ENCODE measurements around the gene IQSEC3. TPM values are rescaled to one million over a fixed set of nuclear protein-coding genes. Genes with fewer than 3 reads are reported as not detected.
"Not testable (repeated sequence)": the region's sequence is repeated elsewhere in the genome, so short reads cannot be mapped to it uniquely, and the experiment has no call there.

Gene IQSEC3
- not detected in 2 replicates for total RNA-seq (2014; rRNA removed; shearing (Covaris generic))
- polyA plus RNA-seq (2014; cell fraction: nucleus; rRNA removed): not detected in 2 replicates

DNA sequence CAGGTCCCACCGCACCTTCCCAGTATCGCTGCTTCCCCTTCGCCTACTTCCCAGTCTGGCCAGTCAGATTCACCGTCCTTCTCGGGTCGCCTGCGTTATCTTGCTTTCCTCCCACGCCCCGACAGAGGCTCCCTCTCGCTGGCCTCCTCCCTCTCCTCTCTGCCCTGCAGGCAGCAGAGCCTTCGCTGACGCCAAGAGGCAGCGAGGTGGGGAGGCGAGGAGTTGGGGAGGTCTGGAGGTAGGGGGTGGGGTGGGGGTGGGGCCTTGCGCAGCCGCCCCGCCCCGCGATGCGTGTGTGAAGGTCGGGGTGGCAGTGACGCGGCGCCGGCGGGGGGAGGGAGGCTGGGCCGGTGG lies at the start of gene IQSEC3:
Gene IQSEC3 (plus strand): TSS at position 340 of the 354 bp plus-strand sequence. CDS start 116 bp downstream, outside the sequence.
- not testable (repeated sequence) for DNase-seq (ENCODE audit: extremely low read depth, low read depth)

DNA sequence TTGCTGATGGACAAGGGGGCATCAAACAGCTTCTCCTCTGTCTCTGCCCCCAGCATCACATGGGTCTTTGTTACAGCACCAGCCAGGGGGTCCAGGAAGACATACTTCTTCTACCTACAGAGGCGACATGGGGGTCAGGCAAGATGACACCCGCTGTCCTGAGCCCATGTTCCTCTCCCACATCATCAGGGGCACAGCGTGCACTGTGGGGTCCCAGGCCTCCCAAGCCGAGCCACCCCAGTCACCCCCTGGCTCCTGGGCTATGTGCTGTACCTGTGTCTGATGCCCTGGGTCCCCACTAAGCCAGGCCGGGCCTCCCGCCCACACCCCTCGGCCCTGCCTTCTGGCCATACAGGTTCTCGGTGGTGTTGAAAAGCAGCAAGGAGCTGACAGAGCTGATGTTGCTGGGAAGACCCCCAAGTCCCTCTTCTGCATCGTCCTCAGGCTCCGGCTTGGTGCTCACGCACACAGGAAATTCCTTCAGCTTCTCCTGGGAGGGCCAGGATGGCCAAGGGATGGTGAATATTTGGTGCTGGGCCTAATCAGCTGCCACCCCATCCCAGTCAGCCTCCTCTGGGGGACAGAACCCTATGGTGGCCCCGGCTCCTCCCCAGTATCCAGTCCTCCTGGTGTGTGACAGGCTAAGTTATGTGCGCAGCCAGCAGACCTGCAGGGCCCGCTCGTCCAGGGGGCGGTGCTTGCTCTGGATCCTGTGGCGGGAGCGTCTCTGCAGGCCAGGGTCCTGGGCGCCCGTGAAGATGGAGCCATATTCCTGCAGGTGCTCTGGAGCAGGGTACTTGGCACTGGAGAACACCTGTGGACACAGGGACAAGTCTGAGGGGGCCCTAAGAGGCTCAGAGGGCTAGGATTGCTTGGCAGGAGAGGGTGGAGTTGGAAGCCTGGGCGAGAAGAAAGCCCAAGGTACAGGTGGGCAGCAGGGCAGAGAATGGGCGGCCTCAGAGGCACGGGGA lies 48.9 kb upstream of the IQSEC3 start:
- not testable (repeated sequence) for DNase-seq (ENCODE audit: extremely low read depth, low read depth)

DNA sequence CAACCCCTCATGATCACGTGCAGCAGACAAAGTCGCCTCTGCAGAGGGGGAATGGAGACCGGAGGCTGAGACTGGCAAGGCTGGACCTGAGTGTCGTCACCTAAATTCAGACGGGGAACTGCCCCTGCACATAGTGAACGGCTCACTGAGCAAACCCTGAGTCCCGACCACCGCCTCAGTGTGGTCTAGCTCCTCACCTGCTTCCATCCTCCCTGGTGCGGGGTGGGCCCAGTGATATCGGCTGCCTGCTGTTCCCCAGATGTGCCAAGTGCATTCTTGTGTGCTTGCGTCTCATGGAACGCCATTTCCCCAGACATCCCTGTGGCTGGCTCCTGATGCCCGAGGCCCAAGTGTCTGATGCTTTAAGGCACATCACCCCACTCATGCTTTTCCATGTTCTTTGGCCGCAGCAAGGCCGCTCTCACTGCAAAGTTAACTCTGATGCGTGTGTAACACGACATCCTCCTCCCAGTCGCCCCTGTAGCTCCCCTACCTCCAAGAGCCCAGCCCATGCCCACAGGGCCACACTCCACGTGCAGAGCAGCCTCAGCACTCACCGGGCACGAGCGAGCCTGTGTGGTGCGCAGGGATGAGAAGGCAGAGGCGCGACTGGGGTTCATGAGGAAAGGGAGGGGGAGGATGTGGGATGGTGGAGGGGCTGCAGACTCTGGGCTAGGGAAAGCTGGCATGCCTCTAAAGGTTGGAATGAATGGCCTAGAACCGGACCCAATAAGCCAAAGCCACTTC lies 47.6 kb upstream of the IQSEC3 start:
- DNase-seq (ENCODE audit: extremely low read depth, low read depth): not testable (repeated sequence)

DNA sequence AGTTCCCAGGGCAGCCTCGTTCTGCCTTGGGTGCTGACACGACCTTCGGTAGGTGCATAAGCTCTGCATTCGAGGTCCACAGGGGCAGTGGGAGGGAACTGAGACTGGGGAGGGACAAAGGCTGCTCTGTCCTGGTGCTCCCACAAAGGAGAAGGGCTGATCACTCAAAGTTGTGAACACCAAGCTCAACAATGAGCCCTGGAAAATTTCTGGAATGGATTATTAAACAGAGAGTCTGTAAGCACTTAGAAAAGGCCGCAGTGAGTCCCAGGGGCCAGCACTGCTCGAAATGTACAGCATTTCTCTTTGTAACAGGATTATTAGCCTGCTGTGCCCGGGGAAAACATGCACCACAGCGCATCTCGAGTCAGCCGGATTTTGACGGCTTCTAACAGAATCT lies 46.7 kb upstream of the IQSEC3 start:
- not testable (repeated sequence) for DNase-seq (ENCODE audit: extremely low read depth, low read depth)

DNA sequence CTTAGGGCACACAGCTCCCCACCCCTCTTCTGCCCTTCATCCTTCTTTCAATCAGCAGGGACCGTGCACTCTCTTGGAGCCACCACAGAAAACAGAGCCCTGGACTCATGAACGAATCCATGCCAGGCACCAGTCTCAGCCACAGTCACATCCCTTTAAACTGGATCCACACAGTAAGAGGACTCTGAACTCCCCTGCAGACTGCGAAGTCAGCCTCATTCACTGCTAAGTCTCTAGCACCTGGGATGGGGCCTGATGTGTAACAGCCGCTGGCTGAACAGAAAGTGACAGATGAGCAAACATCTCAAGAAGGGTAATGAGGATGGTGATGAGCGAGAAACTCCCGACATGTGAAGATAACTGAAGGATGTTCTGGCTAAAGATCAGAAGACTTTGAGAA lies 45.8 kb upstream of the IQSEC3 start:
- no peak for DNase-seq (ENCODE audit: extremely low read depth, low read depth)

DNA sequence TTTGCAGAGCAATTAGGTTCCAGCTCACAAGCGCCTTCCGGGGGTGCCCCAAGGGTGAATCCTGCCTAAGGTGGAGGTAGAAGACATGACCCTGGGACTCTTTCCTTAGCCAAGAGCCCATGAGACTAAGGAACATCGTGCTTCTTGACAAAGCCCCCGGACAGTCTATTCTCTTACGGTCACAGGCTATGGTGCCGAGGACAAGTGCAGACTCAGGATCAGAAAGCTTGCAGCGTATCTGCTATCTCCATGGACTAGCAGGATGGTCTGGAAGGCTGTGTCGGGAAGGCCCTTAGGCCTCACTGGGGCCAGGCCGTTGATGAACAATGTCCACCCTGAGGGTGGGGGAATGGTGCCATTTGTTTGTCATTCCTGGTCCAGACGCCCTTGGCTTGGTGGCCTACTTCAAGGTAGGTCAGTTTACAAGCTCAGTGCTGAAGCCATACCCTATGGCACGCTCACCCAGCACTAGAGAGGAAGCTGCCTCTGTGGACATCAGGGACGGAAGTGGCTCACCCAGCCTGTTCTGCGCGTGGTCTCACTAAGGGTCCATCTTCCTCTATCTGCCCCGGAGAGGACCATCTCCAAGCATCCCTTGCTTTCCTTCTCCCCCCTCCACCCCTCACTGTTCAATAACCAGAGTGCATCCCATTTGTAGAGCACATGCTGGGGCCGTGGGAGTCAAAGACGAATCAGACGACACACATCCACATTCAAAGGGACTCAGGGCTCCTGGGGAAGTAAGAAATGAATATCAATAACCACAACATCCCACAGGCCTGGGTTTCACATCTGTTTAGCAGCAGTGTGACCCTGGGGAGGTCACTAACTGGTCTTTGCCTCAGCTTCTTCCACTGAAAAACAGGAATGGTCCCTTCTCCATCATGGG lies 45.0 kb upstream of the IQSEC3 start:
- DNase-seq (ENCODE audit: extremely low read depth, low read depth): no peak

DNA sequence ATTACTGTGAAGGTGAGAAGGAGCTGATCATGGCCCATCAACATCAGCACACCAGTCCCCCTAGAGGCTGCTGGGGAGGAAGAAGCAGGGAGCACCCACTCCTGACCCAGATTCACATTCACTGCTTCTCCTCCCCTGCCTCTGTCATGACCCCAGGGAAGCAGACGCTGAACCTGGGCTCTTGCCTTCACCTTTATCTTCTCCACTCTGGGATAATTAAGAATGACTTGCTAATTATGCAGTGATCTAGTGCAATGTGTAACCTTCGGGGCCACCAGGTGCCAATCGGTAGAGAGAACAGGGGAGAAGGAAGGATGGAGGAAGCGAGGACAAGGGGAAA lies 44.4 kb upstream of the IQSEC3 start:
- DNase-seq (ENCODE audit: extremely low read depth, low read depth): no peak

DNA sequence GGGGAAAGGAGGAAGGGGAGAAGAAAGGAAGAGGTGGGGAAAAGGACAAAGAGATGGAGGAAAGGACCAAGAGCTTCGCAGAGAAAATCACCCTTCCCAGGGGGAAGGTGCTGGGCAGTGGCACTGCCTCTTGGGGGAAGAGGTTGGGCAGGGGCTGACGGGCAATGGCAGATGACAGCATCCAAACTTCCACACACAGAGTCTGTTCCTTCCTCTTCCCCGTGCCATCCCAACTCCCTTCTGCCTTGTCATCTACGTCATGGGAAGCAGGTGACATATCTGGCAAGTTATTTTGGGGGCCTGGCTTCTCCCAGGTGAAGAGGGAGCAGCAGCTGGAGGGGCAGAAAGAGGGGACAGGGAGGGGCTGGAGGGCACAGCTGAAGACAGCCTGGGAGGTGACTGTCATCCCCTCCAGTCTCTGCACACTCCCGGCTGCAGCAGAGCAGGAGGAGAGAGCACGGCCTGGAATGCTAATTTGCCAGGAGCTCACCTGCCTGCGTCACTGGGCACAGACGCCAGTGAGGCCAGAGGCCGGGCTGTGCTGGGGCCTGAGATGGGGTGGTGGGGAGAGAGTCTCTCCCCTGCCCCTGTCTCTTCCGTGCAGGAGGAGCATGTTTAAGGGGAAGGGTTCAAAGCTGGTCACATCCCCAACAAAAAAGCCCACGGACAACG lies 43.9 kb upstream of the IQSEC3 start:
- DNase-seq (ENCODE audit: extremely low read depth, low read depth): no peak

DNA sequence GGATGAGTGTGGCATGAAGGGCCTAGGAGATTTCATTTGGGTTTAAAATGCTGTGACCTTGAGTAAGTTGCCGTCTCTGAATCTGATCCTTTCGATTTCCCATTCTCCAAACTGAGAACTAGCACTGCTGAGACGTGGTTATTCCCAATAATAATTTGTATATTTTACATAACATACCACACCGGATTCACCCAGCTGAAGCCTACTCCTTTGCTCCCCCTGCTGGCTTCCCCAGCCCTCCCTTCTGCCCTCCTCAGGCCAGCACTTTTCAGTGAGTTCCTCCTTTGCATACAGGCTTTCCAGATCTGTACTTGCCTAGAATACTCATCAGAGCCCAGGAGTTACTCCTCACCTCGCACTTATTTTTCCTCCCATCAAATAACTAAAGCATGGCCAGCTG lies 38.7 kb upstream of the IQSEC3 start:
- not testable (repeated sequence) for DNase-seq (ENCODE audit: extremely low read depth, low read depth)

DNA sequence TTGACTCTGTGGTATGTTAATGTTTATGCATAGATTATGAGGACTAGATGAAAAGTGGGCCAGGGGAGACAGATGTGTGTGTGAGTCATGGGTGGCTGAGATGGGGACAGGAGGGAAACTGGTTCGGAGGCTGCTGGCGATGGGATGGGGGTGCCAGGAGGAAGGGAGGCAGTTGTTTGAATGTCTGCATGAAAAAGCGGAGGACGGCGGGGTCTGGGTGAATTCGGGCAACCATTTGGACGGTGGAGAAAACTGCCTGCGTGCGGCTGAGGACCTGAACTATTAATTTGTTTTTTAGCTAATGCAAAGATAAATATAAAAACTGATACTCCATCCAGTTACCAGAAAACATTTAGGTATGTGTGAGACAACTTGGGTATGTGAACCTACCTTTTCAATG lies 27.8 kb upstream of the IQSEC3 start:
- DNase-seq (ENCODE audit: extremely low read depth, low read depth): not testable (repeated sequence)

DNA sequence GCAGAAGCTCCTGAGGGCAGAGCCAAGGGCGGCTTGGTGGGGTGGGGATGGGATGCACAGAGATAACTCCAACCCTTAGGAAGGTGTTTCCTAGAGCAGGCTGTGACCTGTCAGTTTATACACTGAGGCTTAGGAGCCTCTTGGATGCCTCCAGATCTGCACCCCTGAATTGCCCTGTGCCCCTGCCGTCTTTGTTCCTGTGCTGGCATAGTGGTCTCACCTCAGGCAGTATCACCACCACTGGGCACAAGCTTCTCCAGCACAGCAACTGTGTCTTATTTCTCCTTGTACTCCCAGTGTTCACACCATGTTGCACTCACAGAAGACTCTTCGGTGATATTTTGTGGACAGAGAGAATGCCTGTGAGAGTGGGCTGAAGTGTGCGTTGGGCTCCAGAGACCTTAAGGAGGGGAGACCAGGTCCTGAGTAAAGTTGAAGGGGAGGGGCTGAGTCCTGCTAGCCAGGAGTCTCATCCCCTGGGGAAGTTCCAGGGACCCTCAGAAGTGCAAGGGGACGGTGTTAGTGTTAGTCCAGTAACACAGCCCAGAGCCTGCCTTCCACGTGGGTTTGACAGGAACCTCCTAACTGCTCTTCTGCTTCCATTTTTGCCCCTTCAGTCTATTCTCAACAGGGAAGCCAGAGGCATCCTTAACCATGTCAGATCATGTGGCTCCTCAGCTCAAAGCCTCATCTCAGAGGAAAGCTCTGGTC lies 26.9 kb upstream of the IQSEC3 start:
- not testable (repeated sequence) for DNase-seq (ENCODE audit: extremely low read depth, low read depth)

DNA sequence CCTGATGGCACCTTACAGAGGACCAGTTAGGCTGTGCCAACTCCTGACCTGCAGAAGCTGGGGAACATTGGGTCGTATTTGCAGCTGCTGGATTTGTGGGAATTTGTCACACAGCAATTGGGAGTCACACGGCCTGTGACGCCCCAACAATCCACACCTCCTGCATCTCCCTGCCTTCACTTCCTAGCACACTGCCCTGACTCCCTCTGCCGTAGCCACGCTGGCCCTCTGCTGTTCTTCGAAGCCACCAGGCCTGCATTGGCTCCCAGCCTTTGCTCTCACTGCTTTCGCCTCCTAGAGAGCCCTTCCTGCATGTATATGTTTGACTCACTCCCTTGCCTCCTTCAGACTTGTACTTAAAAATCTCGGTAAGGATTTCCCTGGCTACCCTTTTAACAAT lies 22.2 kb upstream of the IQSEC3 start:
- not testable (repeated sequence) for DNase-seq (ENCODE audit: extremely low read depth, low read depth)

DNA sequence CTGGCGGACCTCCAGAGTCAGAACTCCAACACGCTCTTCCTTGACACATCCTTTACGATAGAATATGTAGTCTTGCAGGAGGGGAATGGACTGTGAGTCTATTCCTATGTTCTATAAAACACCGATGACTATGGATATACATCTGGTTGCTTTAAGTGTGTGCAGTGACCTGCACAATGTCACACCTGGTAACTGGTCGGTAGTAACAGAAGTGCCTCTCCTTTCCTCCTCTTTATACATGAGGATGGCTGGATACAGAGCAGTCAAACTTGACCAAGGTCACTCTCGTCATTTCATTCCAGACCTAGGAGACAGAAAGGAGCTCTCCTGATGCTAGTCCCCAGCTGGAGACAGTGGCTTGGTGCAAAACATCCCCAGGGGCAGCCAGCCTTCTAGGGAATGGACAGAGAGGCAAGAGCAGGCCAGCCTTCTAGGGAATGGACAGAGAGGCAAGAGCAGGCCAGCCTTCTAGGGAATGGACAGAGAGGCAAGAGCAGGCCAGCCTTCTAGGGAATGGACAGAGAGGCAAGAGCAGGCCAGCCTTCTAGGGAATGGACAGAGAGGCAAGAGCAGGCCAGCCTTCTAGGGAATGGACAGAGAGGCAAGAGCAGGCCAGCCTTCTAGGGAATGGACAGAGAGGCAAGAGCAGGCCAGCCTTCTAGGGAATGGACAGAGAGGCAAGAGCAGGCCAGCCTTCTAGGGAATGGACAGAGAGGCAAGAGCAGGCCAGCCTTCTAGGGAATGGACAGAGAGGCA lies 21.2 kb upstream of the IQSEC3 start:
- DNase-seq (ENCODE audit: extremely low read depth, low read depth): not testable (repeated sequence)

DNA sequence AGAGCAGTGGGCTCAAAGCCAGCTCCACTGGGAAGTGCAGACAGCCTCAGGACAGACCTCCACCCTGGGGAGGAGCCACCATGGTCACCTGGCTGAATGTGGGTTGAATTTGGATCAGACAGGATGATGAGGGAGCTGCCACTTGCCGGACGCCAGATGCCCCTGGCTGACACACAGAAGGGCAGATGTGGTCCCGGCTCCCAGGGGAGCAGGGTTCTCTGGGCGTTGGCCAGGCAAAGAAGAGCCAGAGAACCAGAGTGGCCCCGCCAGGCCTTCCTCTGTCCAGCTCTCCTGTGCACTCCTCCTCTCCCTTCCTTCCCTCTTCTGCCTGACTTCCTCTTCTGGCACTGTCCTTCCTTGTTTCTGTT lies 20.6 kb upstream of the IQSEC3 start:
- not testable (repeated sequence) for DNase-seq (ENCODE audit: extremely low read depth, low read depth)

DNA sequence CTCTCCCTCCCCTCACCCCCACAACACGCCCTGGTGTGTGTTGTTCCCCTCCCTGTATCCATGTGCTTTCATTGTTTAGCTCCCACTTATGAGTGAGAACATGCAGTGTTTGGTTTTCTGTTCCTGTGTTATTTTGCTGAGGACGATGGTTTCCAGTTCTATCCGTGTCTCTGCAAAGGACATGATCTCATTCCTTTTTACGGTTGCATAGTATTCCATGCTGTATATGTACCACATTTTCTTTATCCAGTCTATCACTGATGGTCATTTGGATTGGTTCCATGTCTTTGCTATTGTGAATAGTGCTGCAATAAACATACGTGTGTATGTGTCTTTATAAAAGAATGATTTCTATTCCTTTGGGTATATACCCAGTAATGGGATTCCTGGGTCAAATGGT lies 20.0 kb upstream of the IQSEC3 start:
- not testable (repeated sequence) for DNase-seq (ENCODE audit: extremely low read depth, low read depth)

DNA sequence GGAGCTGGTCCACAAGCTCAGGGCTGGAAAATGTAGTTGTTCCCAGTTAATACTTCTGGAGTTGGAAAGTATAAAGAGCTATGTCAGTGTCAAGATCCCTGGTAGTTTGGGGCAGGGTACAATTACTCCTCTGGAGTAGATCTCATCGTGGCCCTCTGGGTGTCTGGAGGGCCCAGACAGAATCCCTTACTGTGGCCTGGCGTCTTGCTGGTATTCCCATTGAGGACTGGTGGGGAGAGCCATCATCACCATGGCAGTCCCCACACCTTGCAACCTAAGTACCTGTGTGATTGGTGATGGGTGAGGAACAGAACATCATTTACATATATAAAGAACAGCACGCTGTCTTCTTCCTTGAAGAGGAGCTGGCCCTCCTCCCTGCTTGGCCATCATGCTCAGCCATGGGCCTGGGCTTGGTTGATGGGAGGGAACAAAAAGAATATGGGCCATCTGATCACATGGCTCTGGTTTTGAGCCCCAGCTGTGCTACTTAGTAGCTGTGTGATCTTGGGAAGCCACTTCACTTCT lies 18.8 kb upstream of the IQSEC3 start:
- not testable (repeated sequence) for DNase-seq (ENCODE audit: extremely low read depth, low read depth)

DNA sequence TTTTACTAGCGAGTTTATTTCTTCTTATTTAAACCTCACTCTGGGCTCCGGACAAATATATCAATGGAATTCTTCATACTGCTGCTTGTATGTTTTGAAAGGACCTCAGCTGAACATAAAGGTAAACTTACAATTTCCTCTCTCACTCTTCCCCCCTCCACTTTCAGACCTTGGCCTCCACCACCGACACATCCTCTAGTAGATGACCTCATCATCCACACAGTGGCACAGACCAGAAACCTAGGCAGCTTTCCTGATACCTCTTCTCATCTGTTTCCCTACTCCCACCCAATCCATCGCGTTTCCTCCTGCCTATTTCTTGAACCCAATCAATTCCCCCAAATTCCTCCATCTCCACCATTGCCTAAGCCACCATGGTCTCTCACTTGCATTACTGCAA lies 17.4 kb upstream of the IQSEC3 start:
- not testable (repeated sequence) for DNase-seq (ENCODE audit: extremely low read depth, low read depth)

DNA sequence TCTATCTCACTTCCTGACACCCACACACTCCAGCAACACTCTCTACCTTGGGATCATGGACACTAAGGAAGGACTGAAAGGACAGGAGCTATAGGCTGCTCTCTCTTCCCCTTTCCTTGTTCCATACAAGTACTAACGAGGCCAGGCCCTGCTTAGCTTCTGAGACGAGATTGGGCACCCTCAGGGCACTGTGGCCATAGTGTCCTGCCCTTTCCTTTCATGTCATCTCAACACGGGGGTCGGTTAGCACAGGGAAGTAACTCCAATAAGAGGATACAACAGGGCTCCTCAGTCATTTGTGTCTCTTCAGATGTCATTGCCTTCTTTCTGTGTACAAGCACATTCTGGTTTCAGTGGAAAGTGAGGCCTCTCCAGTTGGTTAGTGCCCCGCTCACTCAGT lies 15.5 kb upstream of the IQSEC3 start:
- not testable (repeated sequence) for DNase-seq (ENCODE audit: extremely low read depth, low read depth)
